ENCODE results near the gene KNDC1.

DNA sequence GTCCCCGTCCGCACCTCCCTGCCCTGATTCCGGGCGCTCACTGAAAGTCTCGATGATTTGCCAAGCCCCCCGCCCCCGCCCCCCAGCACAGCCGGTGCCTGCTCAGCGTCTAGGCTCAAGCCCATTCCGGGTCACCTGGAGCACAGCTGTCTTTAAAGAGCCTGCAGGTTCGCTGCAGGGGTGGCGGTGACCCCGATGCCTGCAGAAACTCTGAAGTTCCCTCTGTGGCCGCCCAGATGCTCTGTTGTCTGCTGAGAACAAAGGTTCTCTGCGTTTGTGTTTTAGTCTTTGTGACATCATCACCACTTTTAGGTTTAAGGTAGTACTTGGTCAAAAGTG is 78.4 kb downstream of the KNDC1 start:
- TF ChIP-seq, protein P1, sequence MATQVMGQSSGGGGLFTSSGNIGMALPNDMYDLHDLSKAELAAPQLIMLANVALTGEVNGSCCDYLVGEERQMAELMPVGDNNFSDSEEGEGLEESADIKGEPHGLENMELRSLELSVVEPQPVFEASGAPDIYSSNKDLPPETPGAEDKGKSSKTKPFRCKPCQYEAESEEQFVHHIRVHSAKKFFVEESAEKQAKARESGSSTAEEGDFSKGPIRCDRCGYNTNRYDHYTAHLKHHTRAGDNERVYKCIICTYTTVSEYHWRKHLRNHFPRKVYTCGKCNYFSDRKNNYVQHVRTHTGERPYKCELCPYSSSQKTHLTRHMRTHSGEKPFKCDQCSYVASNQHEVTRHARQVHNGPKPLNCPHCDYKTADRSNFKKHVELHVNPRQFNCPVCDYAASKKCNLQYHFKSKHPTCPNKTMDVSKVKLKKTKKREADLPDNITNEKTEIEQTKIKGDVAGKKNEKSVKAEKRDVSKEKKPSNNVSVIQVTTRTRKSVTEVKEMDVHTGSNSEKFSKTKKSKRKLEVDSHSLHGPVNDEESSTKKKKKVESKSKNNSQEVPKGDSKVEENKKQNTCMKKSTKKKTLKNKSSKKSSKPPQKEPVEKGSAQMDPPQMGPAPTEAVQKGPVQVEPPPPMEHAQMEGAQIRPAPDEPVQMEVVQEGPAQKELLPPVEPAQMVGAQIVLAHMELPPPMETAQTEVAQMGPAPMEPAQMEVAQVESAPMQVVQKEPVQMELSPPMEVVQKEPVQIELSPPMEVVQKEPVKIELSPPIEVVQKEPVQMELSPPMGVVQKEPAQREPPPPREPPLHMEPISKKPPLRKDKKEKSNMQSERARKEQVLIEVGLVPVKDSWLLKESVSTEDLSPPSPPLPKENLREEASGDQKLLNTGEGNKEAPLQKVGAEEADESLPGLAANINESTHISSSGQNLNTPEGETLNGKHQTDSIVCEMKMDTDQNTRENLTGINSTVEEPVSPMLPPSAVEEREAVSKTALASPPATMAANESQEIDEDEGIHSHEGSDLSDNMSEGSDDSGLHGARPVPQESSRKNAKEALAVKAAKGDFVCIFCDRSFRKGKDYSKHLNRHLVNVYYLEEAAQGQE (IDR thresholded peaks at IDR 0.05; ENCODE audit: borderline replicate concordance in 1 of 2, low read depth in 1 of 2, low read length in 2 of 2) = no peak
- TF ChIP-seq TOPORS (CRISPR knock-in tag; IDR thresholded peaks at IDR 0.05) (no peak), EZH2 (conservative IDR thresholded peaks at IDR 0.05; ENCODE audit: low read depth, low read length) (no peak), POLR2A (IDR thresholded peaks at IDR 0.05; ENCODE audit: insufficient read depth in 1 of 2, low read depth in 2 of 2, low read length in 2 of 2) (no peak), IRF2 (CRISPR knock-in tag; IDR thresholded peaks at IDR 0.05) (no peak)
- TF ChIP-seq, protein P2, sequence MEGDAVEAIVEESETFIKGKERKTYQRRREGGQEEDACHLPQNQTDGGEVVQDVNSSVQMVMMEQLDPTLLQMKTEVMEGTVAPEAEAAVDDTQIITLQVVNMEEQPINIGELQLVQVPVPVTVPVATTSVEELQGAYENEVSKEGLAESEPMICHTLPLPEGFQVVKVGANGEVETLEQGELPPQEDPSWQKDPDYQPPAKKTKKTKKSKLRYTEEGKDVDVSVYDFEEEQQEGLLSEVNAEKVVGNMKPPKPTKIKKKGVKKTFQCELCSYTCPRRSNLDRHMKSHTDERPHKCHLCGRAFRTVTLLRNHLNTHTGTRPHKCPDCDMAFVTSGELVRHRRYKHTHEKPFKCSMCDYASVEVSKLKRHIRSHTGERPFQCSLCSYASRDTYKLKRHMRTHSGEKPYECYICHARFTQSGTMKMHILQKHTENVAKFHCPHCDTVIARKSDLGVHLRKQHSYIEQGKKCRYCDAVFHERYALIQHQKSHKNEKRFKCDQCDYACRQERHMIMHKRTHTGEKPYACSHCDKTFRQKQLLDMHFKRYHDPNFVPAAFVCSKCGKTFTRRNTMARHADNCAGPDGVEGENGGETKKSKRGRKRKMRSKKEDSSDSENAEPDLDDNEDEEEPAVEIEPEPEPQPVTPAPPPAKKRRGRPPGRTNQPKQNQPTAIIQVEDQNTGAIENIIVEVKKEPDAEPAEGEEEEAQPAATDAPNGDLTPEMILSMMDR (CRISPR knock-in tag; IDR thresholded peaks at IDR 0.05) = no peak

Measured in HepG2 (cell line).